GM12892 (cell line): ENCODE results near the gene TTPAL.

Source experiments
- POLR2A ChIP-seq: IDR thresholded peaks from 2 replicates; pipeline ENCODE4 v1.6.1; 2011; ENCODE audit warnings: low read depth, low read length, control low read depth
- POLR2AphosphoS5 ChIP-seq: IDR thresholded peaks from 2 replicates; pipeline ENCODE4 v1.6.1; 2011; ENCODE audit warnings: low read depth, low read length, control low read depth

- TF ChIP-seq POLR2A: no peak
- no peak for TF ChIP-seq POLR2AphosphoS5
Observed at GRCh38 chr20:44543358-44543757, 67.7 kb downstream of the TTPAL start.
